Activated T-helper 17 cell treated with anti-CD3 and anti-CD28 coated beads, Interleukin-2, amount 50 U/mL, for 72 hours (primary cell): ENCODE data around the gene CCDC17. TPM values are rescaled to one million over a fixed set of nuclear protein-coding genes. Genes with fewer than 3 reads are reported as not detected.

Source experiments
- ATAC-seq: fragments of 150-1000 bp; cut with Tn5 transposase; replicated peaks from 2 replicates; pipeline ENCODE4 v1.10.0; 2021; ENCODE audit warnings: mild to moderate bottlenecking, moderate library complexity
- H3K27ac Mint-ChIP-seq: one replicate; pipeline ENCODE4 v1.8.0; 2022; ENCODE audit warnings: mixed read lengths
- H3K27me3 Mint-ChIP-seq: one replicate; pipeline ENCODE4 v1.8.0; 2022; ENCODE audit warnings: mixed read lengths
- H3K36me3 Mint-ChIP-seq: one replicate; pipeline ENCODE4 v1.8.0; 2022; ENCODE audit warnings: low read depth, mild to moderate bottlenecking, mixed read lengths
- H3K4me1 Mint-ChIP-seq: one replicate; pipeline ENCODE4 v1.8.0; 2022; ENCODE audit warnings: mixed read lengths
- H3K4me3 Mint-ChIP-seq: one replicate; pipeline ENCODE4 v1.8.0; 2022; ENCODE audit warnings: mild to moderate bottlenecking, mixed read lengths
- H3K9me3 Mint-ChIP-seq: one replicate; pipeline ENCODE4 v1.8.0; 2022; ENCODE audit warnings: mixed read lengths
- total RNA-seq, 2 donors: library from RNA; stranded (reverse); gene quantifications; one replicate each; pipeline ENCODE4 v1.2.3, GENCODE V29; 2022

The CCDC17 gene
- total RNA-seq, 2 donors from 2014 or later: 4.4 to 4.7 TPM

DNA sequence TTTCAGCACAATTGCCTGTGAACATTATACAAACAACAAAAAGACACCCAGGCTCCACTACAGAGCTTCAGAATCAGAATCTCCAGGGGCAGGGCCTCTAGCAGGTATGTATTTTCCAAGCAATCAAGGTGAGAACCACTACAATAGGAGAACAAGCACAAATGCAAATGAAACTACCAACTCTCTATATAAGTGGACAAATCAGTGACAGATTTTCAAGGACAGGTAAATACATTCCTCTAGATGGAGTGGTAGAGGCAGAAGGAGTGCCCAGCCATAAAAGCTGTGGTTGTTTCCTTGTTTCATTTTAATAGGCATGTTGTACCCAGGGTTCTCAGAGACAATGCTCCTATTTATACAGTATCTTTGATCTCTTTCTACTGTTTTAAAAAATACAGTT, 20.1 kb upstream of the CCDC17 start:
- Mint-ChIP-seq H3K4me3 (no peak overlapping the region), H3K4me1 (peaks cover 6% of the 10 kb centered on the region), H3K27me3 (no peaks in the 10 kb centered on the region), H3K36me3 (peaks cover 41% of the 10 kb centered on the region), H3K9me3 (no peaks in the 10 kb centered on the region), H3K27ac (no peak overlapping the region)
- ATAC-seq: no peak

DNA sequence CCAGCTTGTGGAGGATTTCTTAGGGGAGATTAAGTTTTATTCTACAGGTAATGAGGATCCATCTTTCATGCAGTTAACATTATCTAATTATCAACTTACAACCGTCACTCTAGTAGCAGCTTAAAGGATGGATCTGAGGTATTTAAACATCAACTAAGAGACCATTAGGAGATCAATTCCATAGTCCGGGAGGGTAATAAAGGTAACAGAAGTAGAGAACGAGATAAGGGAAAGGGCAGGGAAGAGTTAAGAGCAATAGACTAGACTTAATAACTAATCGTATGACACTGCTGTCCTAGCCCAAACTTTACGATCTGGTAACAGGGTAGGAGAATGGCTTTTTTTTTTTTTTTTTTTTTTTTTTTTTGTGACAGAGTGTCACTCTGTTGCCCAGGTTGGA, 19.5 kb upstream of the CCDC17 start:
- peaks cover 34% of the 10 kb centered on the region for H3K36me3 Mint-ChIP-seq
- ATAC-seq: no peak
- H3K4me1 Mint-ChIP-seq: peaks cover 6% of the 10 kb centered on the region
- H3K9me3 Mint-ChIP-seq: no peaks in the 10 kb centered on the region
- H3K27ac Mint-ChIP-seq: peak overlapping the region; percentile 29
- H3K27me3 Mint-ChIP-seq: no peaks in the 10 kb centered on the region
- H3K4me3 Mint-ChIP-seq: no peak overlapping the region

DNA sequence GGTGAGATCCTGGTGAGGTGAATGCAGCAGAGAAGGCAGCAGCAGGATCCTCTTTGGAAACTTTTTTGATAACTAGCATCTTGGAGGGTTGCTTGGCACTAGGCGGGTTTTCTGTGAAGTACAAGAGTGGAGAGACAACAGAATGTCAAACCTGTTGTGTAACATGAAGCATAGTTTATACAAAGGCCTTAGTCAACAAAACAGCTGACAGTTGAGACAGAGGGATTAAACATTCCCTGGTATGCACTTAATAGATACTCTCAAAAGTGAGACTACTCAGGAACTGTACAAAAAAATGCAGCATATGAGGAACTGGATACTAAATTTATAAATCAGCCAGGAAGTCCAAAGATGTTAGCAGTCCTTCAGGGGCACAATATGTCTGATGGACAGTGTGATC, 16.4 kb upstream of the CCDC17 start:
- Mint-ChIP-seq H3K27ac (no peak overlapping the region), H3K36me3 (peaks cover 4% of the 10 kb centered on the region), H3K9me3 (no peaks in the 10 kb centered on the region), H3K4me3 (no peak overlapping the region), H3K27me3 (no peaks in the 10 kb centered on the region), H3K4me1 (peaks cover 6% of the 10 kb centered on the region)
- no peak for ATAC-seq

DNA sequence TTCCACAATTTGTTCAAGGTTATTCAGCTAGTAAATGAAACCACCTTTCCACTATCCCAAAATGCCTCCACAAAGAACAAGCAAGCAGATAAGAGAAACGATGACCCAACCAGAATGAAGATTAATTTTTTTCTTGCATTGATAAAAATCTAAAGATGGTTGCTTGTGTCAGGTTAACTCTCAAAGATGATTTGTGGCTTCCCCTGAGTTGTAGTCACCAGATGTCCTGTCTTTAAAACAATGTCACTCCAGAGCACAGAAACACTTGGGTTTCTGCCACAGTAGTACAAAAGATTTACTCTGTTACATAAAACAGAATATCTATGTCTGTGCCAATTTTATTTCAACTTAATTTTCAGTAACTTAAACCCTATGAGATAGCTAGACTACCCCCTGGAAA, 11.4 kb upstream of the CCDC17 start:
- no peaks in the 10 kb centered on the region for H3K9me3 Mint-ChIP-seq
- no peaks in the 10 kb centered on the region for H3K36me3 Mint-ChIP-seq
- no peaks in the 10 kb centered on the region for H3K27me3 Mint-ChIP-seq
- H3K27ac Mint-ChIP-seq: no peak overlapping the region
- no peak for ATAC-seq
- H3K4me1 Mint-ChIP-seq: no peaks in the 10 kb centered on the region
- no peak overlapping the region for H3K4me3 Mint-ChIP-seq

DNA sequence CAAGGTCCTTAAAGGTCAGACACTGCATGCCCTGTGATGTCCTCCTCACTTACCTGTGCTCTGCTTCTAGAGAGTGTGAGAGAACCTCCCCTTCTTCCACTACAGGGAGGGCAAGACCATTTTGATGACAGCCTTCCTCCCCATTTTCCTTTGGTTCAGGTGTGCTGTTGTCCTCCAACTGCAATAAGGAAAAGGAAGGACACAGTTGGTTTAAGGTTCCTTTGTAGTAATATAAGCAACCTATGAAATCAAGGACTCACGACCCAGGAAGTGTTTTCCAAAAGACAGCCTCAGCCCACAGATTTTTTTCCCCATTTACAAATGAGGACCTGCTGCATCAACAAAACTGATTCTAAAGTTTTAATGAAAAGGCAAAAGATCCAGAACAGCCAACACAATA, 6.6 kb upstream of the CCDC17 start:
- Mint-ChIP-seq H3K4me3 (no peak overlapping the region), H3K36me3 (peaks cover 6% of the 10 kb centered on the region), H3K9me3 (no peaks in the 10 kb centered on the region), H3K27me3 (no peaks in the 10 kb centered on the region), H3K27ac (peak overlapping the region; percentile 63), H3K4me1 (no peaks in the 10 kb centered on the region)
- no peak for ATAC-seq

DNA sequence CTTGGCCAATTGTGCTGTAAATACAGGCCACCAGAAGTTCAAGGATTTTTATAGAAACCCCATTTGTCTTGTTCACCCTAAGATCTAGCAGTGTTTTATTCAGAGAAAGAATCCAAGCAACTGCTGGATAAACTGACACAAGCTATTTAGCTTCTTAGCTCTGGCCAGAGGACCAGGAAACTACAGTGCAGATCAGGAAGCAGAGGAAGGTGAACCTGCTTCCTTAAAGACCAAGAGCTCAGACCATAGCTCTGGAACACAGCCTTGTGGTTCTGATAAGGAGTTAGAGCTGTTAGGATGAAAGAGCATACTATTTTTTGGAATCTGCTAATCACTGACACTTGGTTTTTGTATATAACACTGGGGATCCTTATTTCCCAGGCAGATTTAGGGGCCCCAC, 5.2 kb upstream of the CCDC17 start:
- ATAC-seq: no peak
- no peak overlapping the region for H3K27ac Mint-ChIP-seq
- H3K36me3 Mint-ChIP-seq: peaks cover 16% of the 10 kb centered on the region
- H3K27me3 Mint-ChIP-seq: no peaks in the 10 kb centered on the region
- no peaks in the 10 kb centered on the region for H3K4me1 Mint-ChIP-seq
- H3K9me3 Mint-ChIP-seq: no peaks in the 10 kb centered on the region
- no peak overlapping the region for H3K4me3 Mint-ChIP-seq

DNA sequence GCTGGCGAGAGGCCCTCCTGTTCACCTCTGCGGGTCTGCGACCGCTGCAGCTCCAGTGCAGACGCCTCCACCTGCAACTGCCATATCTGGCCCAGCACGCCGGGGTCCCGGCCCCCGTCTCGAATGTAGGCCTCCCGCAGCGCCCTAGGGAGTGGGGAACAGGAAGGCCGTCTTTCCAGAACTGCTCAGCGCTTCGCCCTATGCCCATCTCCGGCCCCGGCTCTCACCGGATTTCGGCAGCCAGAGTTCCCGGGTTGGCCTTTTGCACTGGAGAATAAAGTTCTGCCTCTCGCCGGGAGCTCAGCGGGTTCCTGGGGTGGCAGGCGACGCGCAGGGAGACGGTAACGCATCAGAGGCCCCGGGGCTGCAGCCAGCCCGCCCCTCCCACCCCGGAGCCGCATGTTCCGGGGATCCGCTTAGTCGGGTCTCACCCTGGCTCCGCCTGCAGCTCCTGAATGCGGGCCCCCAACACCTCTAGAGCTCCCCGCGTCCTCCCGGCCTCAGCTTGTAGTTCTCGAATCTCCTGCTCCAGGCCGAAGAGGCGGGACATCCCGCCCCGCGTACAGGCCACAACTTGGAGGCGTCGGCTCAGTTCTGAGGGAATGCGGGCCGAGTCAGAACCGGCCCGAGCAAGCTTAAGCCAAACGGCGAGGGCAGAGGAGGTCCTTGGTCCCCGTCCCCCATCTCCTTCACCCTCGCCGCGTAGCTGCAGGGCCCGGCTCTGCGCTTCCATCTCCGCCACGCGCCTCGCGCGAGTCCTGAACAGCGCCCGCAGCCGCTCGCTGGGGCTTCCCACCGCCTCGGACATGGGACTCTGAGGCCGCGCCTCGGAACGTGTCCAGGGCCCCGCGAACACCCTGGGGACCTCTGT, 1.1 kb downstream of the CCDC17 start:
- ATAC-seq: no peak
- H3K27ac Mint-ChIP-seq: peak overlapping the region; percentile 12
- no peak overlapping the region for H3K4me3 Mint-ChIP-seq
- no peaks in the 10 kb centered on the region for H3K27me3 Mint-ChIP-seq
- peaks cover 58% of the 10 kb centered on the region for H3K36me3 Mint-ChIP-seq
- H3K9me3 Mint-ChIP-seq: no peaks in the 10 kb centered on the region
- H3K4me1 Mint-ChIP-seq: no peaks in the 10 kb centered on the region

DNA sequence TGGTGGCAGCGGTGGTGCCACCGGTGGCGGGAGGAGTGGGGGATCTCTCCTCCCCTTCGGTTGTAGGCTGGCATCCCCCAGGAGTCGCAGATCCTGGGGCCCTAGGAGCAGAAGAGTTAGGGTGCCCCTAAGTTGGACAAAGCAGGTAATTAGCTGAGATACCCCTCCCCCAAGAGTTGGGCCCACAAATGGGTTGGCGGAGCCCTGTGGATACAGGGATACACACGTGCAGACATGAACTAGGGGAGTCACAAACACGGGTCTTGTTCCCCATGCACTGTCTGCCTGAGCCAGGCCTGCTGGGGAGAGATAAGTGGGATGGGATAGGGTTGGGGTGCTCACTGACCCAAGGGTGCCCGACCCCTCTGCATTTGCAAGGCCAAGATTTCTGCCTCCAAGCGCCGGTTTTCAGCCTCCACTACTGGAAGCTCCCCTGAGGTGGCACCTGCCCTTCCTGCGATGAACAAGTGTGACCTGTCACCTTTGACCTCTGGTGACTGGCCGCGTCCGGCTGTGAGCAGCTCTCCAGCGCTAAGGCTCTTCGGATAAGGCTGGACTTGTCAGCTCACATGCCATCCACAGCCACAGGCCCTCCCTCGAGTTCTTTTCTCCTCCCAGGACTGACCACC, 1.8 kb downstream of the CCDC17 start:
- H3K9me3 Mint-ChIP-seq: no peaks in the 10 kb centered on the region
- peaks cover 63% of the 10 kb centered on the region for H3K36me3 Mint-ChIP-seq
- no peak overlapping the region for H3K4me3 Mint-ChIP-seq
- ATAC-seq: no peak
- peak overlapping the region; percentile 46 for H3K27ac Mint-ChIP-seq
- no peaks in the 10 kb centered on the region for H3K27me3 Mint-ChIP-seq
- H3K4me1 Mint-ChIP-seq: no peaks in the 10 kb centered on the region

DNA sequence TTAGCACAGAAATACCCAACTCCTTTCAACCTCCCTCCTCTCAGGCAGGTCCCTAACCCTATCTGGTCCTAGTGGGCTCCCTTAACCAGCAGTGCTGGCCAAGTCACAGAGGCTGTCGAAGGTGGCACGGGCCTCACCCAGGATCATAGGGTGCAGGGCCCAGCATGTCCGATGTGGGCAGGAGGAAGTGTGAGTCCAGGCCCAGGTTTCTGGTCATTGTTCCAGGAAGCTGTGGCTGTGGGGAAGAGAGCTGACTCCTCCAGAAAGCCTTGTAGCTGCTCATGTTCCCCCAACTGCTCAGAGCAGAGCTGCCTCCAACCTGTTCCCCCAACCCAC, 2.4 kb downstream of the CCDC17 start:
- Mint-ChIP-seq H3K9me3 (no peaks in the 10 kb centered on the region), H3K4me1 (no peaks in the 10 kb centered on the region), H3K4me3 (no peak overlapping the region), H3K36me3 (peaks cover 68% of the 10 kb centered on the region), H3K27me3 (no peaks in the 10 kb centered on the region), H3K27ac (peak overlapping the region; percentile 46)
- ATAC-seq: no peak

DNA sequence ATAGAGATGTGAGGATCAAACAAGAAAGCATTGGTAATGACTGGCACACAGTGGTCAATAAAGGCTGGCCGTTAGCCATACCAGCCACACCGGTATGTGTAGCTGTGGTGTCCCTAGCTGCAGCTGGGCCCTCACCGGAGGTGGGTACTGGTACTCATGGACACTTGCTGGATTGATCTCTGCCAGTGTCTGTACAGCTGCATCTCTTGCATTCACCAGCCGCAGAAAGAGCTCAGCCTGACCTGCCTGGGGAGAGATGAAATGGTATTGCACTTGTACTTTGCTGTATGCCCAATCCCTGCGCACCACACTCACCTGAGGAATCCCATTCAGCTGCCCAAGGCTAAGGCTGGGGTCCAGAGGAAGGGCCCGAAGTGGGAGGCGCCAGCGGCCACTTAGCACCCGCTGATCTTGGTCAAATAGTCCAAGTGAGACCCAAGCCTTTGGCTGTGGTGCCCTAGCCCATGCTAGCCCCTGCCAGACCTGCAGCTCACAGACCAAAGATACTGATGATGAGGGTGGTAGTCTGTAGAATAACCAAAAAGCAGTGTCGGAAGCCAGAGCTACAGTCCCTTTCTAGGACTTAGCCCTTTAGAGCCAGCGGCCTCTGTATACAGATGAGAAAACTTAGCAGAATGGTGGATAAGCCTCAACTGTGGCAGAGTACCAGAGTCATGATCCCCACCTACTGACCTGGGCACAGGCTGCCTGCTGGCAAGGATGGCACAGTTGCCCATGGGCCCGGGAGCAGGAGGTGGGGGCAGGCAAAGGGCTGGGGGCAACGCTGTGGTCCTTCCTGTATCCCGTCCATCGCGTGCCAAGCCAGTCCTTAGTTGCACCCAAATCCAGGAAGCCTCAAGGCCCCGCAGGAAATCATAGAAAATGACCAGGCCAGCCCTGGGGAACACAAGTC, 3.0 kb downstream of the CCDC17 start:
- no peaks in the 10 kb centered on the region for H3K4me1 Mint-ChIP-seq
- ATAC-seq: no peak
- peaks cover 73% of the 10 kb centered on the region for H3K36me3 Mint-ChIP-seq

DNA sequence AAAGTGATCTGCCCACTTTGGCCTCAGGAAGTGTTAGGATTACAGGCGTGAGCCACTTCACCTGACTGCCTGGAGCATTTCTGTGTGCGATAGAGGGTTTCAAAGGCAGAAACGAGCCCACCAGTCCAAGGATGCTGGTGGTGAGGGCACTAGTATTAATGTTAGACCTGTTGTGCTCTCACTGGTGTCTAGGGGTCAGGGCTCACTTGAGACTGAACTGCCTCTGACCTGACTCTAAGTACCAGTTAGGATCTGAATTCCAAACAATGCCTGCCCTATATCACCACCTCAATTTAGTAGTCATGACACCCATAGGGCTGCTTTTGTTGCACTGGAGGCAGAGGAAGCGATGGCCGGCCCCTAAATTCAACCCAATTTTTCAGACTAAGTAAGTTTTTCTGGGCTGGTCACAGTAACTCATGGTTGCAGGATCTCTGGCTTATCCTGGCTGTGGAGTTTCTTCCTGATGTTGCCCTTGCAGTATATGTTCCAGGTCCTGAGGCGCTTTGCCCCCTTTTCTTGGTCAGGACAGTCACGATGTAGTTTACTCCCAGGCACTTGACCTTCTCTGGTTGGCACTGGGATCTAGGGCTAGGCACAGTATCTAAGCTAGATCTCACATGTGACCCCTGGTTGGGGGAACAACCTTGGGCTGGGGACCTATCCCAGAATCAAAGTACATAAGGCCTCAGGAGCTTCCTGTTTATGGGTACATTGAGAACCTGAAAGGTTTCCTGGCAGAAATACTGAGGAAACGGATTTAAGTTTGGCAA, 4.5 kb downstream of the CCDC17 start:
- H3K4me3 Mint-ChIP-seq: no peak overlapping the region
- peaks cover 76% of the 10 kb centered on the region for H3K36me3 Mint-ChIP-seq
- no peak for ATAC-seq
- H3K9me3 Mint-ChIP-seq: no peaks in the 10 kb centered on the region
- H3K27me3 Mint-ChIP-seq: no peaks in the 10 kb centered on the region
- H3K4me1 Mint-ChIP-seq: no peaks in the 10 kb centered on the region
- peak overlapping the region; percentile 56 for H3K27ac Mint-ChIP-seq

More for the DNA sequence above, 3.0 kb downstream of the CCDC17 start:
- Mint-ChIP-seq H3K27me3 (no peaks in the 10 kb centered on the region), H3K27ac (peak overlapping the region; percentile 56), H3K9me3 (no peaks in the 10 kb centered on the region), H3K4me3 (no peak overlapping the region)

DNA sequence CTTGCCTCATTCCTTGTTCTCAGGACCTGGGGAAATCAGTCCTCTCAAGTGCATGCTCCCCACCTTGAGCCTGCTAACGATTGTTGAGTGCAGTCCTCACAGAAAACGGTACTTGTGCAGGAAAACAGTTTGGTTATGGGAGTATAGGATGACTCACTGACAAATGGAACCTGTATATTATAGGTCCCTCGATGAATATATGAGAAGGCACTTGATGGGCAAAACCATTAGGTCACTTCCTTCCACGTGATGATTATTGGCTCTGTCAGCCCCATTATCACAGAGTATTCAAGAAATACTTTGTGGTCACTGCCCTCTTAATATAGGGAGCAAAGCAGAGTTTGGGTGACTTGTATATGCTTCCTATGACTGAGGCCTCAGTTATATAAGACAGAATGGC, 6.2 kb downstream of the CCDC17 start:
- peaks cover 80% of the 10 kb centered on the region for H3K36me3 Mint-ChIP-seq
- no peaks in the 10 kb centered on the region for H3K27me3 Mint-ChIP-seq
- H3K27ac Mint-ChIP-seq: no peak overlapping the region
- H3K9me3 Mint-ChIP-seq: no peaks in the 10 kb centered on the region
- H3K4me3 Mint-ChIP-seq: no peak overlapping the region
- no peaks in the 10 kb centered on the region for H3K4me1 Mint-ChIP-seq
- ATAC-seq: peak; percentile 11

DNA sequence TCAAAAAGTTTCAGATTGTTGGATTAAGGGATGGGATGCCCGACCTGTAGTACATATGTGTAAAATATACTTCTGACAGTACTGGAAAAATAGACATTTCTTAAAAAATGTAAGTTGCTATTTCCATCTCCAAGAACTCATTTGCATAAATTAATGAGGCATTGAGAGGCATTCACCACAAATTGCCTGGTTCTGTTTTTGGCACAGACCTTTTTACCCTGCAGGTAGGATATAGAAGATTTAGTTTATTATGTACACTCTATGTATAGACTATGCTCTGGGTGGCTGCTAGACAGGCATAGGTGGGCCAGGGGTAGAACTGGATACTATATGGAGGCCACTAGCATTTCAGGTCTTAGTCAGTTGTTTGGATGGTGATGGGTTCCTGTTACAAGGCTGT, 8.0 kb downstream of the CCDC17 start:
- H3K27me3 Mint-ChIP-seq: no peaks in the 10 kb centered on the region
- ATAC-seq: no peak
- H3K36me3 Mint-ChIP-seq: peaks cover 94% of the 10 kb centered on the region

DNA sequence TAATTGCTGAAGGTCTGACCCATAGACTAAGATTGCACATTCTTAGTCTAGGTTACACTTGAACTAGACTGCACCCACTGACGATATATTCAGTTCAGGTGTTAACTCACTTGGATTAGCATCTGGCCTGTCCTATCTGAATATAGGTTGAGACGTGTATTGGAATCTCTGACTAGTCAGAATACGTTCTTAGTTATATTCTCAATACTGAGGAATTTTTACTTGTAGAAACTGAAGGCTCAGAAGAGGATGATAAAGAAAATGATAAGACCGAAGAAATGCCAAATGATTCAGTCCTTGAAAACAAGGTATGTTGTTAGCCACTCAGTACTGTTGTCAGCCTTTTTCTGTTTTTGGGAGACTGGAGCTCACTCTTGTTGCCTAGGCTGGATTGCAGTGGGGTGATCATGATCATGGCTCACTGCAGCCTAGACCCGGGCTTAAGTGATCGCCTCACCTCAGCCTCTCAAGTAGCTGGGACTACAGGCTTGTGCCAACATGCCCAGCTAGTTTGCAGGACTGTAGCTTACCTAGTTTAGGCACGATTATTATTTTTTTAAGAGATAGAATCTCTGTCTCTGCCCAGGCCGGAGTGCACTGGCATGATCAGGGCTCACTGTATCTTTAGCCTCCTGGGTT, 10.8 kb downstream of the CCDC17 start:
- H3K4me3 Mint-ChIP-seq: no peak overlapping the region
- no peaks in the 10 kb centered on the region for H3K27me3 Mint-ChIP-seq
- no peaks in the 10 kb centered on the region for H3K4me1 Mint-ChIP-seq
- peaks cover 95% of the 10 kb centered on the region for H3K36me3 Mint-ChIP-seq
- H3K9me3 Mint-ChIP-seq: no peaks in the 10 kb centered on the region
- H3K27ac Mint-ChIP-seq: peak overlapping the region; percentile 44
- ATAC-seq: no peak

More for the DNA sequence above, 8.0 kb downstream of the CCDC17 start:
- Mint-ChIP-seq H3K4me3 (no peak overlapping the region), H3K4me1 (no peaks in the 10 kb centered on the region), H3K9me3 (no peaks in the 10 kb centered on the region), H3K27ac (peak overlapping the region; percentile 38)
